ENCODE data around the gene TOR1AIP2.

TOR1AIP2 gene

DNA sequence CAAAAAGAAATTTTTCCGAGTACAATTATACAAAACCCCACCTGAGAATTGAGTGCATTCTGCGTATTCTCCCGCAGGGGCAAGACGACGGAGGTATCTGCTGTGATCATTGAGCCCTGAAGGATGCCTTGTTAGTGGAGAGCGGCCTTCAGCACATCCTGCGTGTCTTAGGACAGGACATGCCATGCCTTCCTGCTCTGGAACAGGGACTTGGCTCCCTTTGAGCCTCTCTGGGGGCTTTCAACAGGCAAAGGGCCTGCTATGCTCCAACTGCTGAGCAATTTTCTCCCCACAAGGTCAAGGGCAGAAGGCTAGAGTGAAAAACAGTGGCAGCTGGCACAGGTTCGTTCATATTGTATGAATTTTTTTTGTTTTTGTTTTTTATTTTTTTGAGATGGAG is 52.4 kb downstream of the TOR1AIP2 start:
- DNase-seq, result no peak

DNA sequence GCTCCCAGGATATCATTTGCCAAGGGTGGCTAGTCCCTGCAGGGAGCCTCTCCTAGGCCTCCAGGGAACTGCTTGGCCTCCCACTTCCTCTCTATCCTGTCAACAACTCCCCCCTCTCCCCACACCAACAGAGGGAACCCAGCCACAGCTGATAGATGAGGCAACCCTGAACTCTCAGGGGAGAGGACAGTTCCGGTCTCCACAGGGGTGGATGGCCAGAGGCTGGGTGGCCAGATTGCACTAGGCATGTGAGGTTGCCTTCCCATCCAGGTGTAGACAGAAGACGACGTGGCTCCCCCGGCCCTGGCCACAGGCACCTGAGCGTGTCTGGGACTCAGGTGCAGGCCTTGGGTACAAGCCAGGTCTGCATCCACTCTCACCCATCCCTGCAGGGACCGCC is 53.3 kb downstream of the TOR1AIP2 start:
- DNase-seq, result no peak

DNA sequence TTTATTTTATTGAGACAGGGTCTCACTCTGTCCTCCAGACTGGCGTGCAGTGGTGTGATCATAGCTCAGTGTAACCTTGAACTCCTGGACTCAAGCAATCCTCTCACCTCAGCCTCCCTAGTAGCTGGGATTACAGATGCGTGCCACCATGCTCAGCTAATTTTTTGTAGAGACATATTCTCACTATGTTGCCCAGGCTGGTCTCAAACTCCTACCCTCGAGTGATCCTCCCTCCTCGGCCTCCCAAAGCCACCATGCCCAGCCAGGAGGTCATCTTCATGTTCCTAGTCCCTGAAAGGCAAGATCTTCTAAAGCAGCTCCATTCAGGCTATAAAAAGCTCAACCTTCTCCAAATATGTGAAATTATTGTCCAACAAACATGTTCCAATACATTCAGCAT is 53.9 kb downstream of the TOR1AIP2 start:
- DNase-seq, result no peak

DNA sequence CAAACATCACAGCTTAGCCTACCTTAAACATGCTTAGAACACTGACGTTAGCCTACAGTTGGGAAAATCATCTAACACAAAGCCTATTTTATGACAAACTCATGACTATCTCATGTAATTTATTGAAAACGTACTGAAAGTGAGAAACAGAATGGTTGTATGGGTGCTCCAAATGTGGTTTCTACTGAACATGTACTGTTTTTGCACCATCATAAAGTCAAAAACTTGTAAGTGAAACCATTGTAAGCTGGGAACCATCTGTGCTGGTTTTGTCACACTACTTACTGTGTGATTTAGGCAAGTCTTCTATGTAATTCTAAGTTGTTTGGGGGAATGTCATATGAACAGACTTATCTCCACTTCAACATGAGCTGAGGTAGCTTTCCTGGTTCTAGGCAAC is 55.5 kb downstream of the TOR1AIP2 start:
- no peak for DNase-seq

DNA sequence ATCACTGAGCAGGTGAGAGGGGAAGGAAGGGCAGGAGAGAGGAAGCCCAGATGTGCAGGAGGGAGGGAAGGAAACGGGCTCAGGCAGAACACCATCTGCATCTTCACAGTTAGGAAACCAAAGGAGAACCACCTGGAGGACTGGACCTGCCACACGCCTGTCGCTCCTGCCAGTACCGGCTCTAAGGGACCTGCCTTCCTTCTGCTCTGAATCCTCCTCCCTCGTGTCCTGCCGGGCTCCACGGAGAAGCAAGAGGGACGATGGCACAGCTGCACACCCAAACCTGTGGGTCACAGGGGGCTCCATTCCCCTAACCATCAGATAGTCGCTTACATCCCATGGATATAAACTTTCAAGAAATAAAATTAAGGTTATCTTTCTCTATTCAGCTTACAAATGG is 56.1 kb downstream of the TOR1AIP2 start:
- no peak for DNase-seq

DNA sequence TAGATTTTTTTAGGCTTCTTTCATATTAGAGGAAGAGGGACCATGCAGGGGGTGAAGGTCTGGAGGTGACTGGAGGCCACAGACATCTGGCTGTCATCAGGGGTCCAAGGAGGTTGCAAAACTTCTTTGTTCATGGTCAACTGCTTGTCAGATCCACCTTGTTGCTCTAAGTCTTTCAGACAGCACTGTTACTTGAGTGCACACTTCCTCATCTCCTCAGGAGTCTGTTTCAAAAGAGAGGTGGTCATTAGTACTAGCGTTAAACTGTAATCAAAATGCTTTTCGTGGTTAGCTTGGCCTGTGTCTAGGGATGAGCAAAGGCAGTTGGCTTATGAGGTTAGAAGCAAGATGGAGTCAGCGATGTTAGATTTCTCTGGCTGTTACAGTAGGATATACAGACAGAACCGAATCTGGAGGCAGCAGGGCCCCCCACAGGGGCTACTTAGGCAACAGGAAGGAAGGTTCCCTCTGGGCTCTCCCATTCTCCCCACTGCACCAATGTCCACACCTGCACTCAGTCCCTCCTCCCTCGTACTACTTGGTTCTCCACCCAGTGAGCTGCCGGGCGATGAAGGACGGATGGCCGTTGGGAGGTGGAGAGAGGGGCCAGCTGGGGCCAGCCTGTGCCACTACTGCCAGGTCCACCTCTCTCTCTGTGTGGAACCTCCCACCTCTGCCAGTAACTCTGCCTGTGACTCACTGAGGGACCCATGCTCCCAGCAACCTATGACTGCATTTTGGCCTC is 57.2 kb downstream of the TOR1AIP2 start:
- no peak for DNase-seq

DNA sequence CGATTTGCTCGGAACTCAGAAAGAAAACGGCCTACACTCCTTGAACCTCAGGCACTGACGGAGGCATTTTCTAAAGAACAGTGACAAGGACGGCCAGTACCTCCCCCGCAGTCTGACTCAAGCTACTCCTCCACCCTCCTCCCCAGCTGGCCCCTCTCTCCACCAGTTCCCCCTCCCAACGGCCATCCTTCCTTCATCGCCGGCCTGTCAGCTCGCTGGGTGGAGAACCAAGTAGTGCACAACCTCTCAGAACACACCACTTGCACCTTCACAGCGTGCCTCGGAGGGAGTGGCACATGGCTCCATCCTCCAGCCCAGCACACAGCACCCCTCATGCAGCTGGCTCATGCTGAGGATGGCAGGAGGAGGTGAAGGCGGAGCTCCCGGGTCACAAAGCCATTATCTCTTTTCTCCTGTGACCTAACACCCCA is 58.8 kb downstream of the TOR1AIP2 start:
- DNase-seq, result no peak

DNA sequence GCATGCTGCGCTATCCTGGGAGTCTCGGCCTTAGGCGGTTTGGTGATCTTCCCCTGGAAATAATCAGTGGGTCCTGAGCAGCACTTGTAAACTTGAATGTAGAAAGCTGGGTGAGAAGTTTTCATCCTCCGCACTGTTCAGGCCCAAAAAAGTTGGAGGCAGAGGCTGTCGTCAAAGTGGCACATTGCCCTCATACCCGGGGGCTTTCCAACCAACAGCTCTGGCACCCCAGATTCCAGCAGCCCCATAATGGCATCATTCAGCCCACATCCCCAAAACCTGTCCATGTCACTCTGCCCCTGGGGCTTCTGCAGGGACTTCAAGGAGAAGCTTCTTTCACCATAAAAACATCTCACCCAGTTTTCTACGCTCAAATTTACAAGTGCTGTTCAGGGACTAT is 59.3 kb downstream of the TOR1AIP2 start:
- no peak for DNase-seq

DNA sequence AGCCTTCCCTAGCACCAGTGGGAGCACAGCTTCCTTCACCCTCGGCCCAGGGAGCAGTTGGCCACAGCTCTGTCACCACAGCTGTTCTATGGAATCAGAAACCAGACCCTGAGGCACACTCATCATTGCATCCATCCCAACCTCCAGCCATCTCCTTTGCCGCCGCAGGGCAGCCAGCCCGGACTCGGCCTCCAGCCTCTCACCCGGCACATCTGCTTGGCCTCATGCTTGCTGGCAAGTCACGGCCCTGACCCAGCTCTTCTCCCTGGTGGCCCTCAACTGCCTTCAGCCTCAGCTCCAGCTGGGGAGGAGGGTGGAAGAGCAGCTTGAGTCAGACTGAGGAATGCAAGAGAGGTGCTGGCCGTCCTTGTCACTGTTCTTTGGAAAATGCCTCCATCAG is 59.8 kb downstream of the TOR1AIP2 start:
- DNase-seq, result no peak

DNA sequence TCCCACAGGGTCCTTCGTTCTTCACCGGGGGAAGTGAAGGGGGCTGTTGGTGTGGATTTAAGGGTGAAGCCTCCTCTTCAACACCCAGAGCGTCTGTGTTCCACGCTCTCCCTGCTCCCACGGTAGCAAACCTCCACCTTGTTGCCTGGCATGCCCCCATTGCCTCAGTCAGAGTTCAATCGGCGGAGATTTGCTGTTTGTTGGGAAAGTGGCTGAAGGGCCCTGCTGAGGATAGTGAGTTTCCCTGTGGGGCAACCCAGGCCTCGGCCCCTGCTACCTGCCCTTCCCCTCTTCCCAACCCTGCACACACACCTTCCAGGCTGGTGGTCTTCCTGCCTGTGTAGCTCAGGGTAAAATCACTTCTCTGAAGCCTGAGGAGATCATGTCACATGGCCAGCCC is 60.5 kb downstream of the TOR1AIP2 start:
- no peak for DNase-seq

DNA sequence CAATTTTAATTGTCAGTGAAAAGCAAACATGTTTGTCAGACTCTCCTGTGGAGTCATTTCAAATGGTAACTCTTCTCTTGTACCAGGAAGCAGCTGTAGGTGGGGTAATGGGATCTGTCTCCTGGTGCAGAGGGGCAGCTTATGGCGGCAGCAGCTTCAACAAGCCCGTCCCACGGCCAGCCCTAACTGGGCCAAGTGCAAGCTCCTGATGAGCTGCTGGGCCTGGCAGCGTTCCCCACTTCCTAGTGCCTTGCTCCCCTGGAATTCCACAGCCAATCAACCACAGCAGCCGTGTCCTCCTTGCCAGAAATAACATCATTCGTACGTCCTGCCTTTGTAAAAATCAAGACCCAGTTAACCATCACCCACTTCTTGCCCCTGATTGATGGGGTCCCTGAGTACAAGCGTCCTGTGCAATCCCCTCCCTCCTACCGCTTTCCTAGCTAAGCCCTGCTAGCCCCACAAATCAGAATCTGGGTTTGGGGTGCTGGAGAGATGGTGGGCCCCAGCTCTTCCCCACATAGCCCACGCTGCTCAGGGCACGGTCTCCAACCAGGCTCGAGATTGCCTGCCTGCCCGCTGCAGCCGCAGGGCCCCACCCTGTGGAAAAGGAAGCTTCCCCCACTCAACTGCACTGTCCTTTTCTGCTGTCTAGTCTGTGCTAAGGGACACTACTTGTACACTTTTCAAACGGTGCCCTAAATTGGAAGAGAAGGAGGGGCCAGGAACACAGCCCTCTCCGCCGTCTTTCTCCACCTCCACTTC is 61.2 kb downstream of the TOR1AIP2 start:
- DNase-seq, result no peak

DNA sequence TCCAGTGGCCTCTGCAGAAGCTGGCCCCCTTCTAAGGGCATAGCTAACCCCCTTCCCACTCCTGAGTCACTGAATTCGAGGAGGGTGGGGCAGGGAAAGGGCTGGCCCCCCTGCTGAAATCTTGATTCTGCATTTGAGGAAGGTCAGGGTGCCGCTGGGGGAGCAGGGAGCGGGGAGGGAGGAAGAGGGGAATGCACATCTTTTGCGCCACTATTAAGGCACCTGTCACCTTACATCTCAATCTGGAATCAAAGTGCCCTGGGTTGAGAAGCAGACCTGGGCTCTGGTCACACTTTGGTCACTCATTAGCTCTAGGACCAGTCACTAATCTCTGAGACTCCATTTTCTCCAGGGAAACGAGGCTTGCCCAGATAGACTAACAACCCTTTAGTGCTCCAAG is 62.0 kb downstream of the TOR1AIP2 start:
- no peak for DNase-seq

DNA sequence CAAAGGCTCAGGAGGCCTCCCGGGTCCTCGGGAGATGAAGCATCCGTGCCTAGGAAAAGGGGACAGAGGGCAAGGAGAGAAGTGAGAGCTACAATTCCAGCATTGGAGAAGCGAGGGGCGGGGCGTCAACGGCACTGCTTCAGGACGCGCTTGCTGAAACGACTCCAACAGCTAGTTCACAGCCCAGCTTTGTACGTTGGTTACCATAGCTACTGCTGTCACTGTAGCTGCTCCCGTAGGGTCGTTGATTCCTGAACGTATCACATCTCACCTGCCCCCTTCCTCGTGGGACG is 63.1 kb downstream of the TOR1AIP2 start:
- DNase-seq, result peak; percentile 89

DNA sequence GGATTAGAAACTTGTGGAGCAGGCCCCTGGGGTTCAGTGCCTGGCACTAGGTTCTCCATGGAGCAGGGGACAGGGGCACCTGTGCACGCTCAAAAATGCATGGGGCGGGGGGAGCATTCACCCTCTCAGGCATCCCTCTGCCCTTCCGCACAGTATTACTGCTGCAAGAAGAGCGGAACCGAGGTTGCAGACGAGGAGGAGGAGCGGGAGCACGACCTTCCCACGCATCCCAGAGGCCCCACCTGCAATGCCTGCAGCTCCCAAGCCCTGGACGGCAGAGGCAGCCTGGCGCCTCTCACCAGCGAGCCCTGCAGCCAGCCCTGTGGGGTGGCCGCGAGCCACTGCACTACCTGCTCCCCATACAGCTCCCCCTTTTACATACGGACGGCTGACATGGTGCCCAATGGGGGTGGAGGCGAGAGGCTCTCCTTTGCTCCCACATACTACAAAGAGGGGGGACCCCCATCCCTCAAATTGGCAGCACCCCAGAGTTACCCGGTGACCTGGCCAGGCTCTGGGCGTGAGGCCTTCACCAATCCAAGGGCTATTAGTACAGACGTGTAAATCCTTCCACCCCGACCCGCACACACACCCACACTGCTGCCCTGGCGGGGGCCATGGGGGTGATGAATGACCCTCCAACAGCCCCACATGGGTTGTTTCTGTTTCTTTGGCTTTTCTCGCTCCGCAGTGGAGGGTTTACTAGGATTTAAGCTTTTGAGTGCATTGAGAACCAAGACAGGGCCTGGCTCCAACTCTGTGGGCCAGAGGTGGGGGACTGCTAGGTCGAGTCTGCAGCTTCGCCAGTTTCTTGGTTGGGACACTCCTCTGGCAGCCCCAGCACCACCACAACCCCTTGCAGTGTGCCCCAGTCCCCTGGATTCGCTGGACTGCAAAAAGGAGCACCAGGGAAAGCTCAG is 63.7 kb downstream of the TOR1AIP2 start:
- DNase-seq, result no peak

DNA sequence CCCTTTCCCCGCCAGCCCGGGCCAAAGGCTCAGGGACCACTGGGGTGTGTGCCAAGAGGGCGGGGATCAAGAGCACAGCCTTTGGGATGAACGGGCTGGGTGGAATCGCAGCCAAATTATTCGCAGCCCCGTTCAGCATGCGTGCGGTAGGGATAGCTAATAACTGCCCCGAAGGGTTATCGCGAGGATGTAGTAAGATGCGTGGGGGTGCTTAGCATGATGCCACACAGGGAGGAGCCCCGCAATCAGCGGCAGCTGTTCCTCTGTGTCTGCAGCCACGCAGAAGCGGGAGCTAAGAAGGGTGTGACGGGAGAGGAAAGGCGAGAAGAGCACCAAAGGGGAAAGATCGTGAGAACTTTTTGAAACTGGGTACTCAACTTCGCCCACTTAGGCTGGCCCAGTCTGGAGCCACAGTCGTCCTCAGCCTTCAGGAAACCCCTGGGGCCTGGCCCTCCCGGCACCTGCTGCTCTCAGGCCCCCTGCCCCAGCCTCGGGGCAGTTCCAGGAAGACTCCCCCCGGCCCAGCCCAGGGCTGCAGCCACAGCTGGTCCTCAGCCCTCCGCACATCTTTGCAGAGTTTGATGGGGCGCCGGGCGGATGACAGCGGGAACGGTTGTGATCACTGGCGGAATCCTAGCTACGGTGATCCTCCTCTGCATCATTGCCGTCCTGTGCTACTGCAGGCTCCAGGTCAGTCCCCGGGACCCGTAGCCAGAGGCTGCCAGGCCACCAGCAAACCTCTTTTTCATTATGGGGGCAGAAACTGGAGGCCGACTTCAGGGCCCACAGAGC is 64.9 kb downstream of the TOR1AIP2 start:
- peak; percentile 14 for DNase-seq

DNA sequence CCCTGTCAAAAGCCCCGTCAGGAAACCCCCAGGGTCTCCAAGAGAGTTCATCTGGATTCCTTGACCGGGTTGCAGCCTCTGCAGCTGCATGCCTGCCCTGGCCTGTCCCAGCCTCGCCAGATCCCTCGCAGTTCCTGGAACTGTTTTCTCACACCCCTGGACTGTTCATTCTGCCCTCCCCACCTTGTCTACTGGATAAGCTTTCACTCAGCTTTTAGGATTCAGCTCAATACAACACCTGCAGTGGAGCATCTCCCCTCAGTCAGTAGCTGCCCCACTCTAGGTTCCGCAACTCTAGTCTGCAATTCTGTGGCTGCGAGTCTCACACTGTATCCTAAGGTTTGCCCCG is 67.3 kb downstream of the TOR1AIP2 start:
- no peak for DNase-seq

DNA sequence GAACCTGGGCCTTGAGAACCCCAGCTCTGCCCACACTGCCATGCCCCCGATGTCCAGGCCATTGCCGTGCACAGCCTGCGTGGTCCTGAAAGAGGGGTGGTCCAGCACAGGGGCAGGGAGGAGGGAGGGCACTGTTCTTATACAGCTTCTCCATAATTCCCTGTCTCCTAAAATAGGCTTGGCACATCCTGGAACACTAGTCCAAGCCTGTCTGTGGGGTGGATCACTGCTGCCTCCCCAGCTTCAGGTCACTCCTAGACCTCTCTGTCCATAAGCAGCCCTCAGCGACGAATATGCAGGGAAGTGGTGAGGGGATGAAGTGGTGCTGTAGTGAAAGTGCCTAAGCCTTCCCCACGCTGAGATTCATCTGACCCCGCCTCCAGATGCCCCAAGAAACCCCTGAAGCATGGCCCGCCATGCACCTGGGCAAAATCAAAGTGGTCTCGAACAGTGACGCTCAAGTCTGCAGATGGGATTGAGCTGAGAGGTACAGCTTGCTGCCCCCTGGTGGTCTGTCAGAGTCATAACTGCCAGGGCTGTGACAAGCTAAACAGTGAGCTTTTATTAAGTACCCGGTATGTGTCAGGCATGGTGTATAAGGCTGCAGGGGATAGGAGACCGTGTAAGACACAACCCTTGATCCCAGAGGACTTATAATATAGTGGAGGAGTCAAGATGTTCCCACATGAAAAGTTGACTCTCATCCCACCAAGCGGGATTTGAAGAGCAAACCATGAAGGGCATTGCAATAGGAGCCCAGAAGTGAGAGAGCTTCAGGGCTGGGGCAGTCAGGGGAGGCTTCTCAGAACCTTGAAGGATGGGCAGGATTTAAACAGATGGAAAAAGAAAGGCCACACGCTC is 67.9 kb downstream of the TOR1AIP2 start:
- peak; percentile 68 for DNase-seq

DNA sequence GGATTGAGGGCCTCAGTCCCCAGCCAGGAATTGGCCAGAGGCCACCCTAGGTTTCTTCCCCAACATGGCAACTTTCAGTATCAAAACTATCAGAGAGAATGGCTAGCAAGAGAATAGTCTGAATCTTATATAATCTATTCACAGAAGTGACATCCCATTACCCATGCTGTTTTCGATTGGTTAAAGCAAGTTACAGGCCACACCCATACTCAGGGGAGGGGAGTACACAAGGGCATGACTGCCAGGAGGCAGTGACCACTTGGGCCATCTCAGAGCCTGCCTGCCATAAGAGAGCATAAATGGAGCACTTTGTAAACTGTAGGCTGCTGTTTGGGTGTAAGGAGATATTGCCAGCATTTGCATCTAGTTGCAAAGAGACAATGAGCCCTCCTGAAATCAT is 69.1 kb downstream of the TOR1AIP2 start:
- DNase-seq, result no peak

DNA sequence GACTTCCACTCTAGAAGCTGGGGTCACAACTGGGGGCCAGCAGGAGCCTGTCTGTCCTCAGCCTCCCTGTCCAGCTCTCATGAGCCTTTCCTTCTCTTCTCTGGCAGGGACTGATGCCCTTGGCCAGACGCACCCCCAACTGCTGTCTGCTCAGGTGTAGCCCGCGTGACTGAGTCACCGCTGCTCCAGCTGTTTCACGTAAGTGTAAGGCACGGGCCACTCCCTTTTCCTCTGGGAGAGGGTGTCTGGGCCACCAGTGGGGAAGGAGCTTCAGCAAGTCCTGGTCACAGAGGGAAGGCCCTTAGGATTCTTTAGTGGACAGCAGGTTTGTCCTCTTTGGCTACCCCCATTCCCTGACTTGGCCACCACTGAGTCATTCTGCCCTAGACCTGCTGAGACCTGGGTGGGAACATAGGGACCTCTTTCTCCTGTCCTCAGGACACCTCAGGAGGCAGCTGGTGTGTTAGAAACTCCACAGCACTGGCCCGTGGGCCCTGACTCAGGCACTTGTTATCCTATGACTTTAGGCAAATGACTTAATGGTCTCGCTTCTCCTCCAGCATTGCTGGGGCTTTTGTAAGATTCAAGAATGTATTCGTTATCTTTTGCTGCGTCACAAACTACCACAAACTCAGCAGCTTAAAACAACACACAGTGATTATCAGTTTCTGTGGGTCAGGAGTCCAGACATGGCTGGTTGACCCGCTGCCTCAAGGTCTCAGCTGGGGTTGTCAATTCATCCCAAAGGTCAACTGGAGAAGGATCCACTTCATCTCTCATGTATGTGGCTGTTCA is 69.7 kb downstream of the TOR1AIP2 start:
- DNase-seq, result no peak

DNA sequence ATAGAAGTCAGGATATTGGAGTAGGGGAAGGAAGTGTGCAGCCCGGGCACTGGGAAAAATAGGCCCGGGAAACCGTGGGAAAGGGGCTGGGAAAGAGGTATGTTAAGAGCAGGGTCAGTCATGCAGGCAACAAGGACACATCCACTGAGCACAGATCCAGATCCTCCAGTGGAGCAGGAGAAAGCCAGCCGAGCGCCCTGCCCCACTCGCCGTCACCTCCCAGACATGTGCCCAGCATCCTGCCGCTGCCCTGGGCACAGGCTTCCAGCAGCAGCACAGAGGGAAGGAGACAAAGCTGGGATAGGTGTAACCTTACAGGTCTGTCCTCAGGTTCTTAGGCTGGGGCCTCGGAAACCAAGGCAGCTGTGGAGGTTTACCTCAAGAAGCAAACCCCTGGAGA is 70.3 kb downstream of the TOR1AIP2 start:
- DNase-seq, result no peak

DNA sequence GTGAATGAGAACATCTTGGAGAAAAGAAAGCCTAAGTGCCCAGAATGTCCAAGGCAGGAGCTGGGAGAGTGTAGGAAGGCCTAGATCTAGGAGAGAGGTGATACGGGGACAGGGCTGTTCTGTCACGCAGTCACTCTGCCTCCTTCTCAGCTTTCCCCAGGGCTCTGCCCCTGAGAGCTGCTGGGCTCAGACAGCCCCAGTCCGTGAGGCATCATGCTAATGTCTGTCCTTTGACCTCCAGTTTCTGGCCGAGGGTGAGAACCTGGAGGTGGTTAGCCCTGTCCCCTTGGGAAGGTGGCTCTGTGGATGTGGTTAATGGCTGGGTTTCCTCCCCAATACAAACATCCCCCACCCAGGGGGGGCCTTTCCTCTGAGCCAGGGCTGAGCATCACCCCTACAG is 71.3 kb downstream of the TOR1AIP2 start:
- DNase-seq, result no peak
